CD14-positive monocyte (primary cell): ENCODE data around the gene C2CD2. TPM values are rescaled to one million over a fixed set of nuclear protein-coding genes. Genes with fewer than 3 reads are reported as not detected.

Source experiments
- DNase-seq, 3 donors: peaks; one replicate each; pipeline ENCODE4 v3.0.0-alpha.2; 2011 to 2022
- H2AFZ ChIP-seq: 2 replicates; pipeline ENCODE4 v1.6.0; 2012; ENCODE audit warnings: mild to moderate bottlenecking, low read depth, low read length, inconsistent platforms; ENCODE audit not compliant: insufficient read depth, poor library complexity, severe bottlenecking
- H3K27ac ChIP-seq, 2 donors: 1 replicate in 1 of 2; 2 replicates in 1 of 2; pipeline ENCODE4 v1.5.1; 2012 to 2013; ENCODE audit warnings: low read length in 2 of 2, control low read depth in 1 of 2, inconsistent platforms in 1 of 2, low read depth in 1 of 2, mild to moderate bottlenecking in 1 of 2
- H3K27me3 ChIP-seq, 2 donors: one replicate each; pipeline versions ENCODE4 v1.6.0 to v1.6.1; 2011 to 2013; ENCODE audit warnings: low read length in 2 of 2; ENCODE audit not compliant: control insufficient read depth in 2 of 2, insufficient read depth in 2 of 2
- H3K36me3 ChIP-seq, 2 donors: replicated peaks in 1 of 2; 1 replicate in 1 of 2; 2 replicates in 1 of 2; pipeline versions ENCODE4 v1.5.1 to v1.6.1; 2012 to 2013; ENCODE audit warnings: low read length in 2 of 2, control low read depth in 1 of 2, inconsistent platforms in 1 of 2, mild to moderate bottlenecking in 1 of 2; ENCODE audit not compliant: insufficient read depth in 2 of 2, control insufficient read depth in 1 of 2
- H3K4me1 ChIP-seq, 2 donors: 1 replicate in 1 of 2; 2 replicates in 1 of 2; pipeline versions ENCODE4 v1.5.1 to v1.6.1; 2012 to 2013; ENCODE audit warnings: low read length in 2 of 2, control low read depth in 1 of 2, inconsistent platforms in 1 of 2, mild to moderate bottlenecking in 1 of 2, moderate library complexity in 1 of 2; ENCODE audit not compliant: insufficient read depth in 2 of 2, control insufficient read depth in 1 of 2
- H3K4me2 ChIP-seq: replicated peaks from 2 replicates; pipeline ENCODE3; 2012; ENCODE audit warnings: low read length, moderate library complexity, mild to moderate bottlenecking; ENCODE audit not compliant: poor library complexity, severe bottlenecking; ENCODE audit errors: extremely low read depth
- H3K4me3 ChIP-seq, 3 experiments: fragments of 200-600 bp in 1 of 3; sonication (generic) in 1 of 3; replicated peaks in 1 of 3; 1 replicate in 2 of 3; 2 replicates in 1 of 3; pipeline ENCODE4 v1.5.1; 2011 to 2013; ENCODE audit warnings: low read length in 3 of 3, mild to moderate bottlenecking in 3 of 3, control low read depth in 2 of 3, low read depth in 2 of 3, inconsistent platforms in 1 of 3, moderate library complexity in 1 of 3
- H3K79me2 ChIP-seq: 2 replicates; pipeline ENCODE4 v1.6.0; 2012; ENCODE audit warnings: mild to moderate bottlenecking, control low read depth, inconsistent platforms, low read length, moderate library complexity; ENCODE audit not compliant: insufficient read depth
- H3K9ac ChIP-seq: 2 replicates; pipeline ENCODE4 v1.6.0; 2017; ENCODE audit warnings: low read length, mild to moderate bottlenecking; ENCODE audit not compliant: insufficient read depth, poor library complexity, severe bottlenecking
- H3K9me3 ChIP-seq, 2 donors: replicated peaks in 1 of 2; 1 replicate in 1 of 2; 2 replicates in 1 of 2; pipeline versions ENCODE4 v1.5.1 to v1.6.1; 2012 to 2013; ENCODE audit warnings: low read length in 2 of 2, control low read depth in 1 of 2; ENCODE audit not compliant: control insufficient read depth in 1 of 2, insufficient read depth in 1 of 2
- H4K20me1 ChIP-seq: 2 replicates; pipeline ENCODE4 v1.6.0; 2012; ENCODE audit warnings: mild to moderate bottlenecking, low read length, control low read depth, moderate library complexity; ENCODE audit not compliant: insufficient read depth
- H3K27ac Mint-ChIP-seq, 7 donors: one replicate each; pipeline ENCODE4 v1.8.0; 2020; ENCODE audit warnings: mild to moderate bottlenecking in 7 of 7, mixed read lengths in 7 of 7, moderate library complexity in 6 of 7, inconsistent platforms in 2 of 7
- H3K27me3 Mint-ChIP-seq, 3 donors: one replicate each; pipeline ENCODE4 v1.8.0; 2021 to 2022; ENCODE audit warnings: low read depth in 3 of 3, mild to moderate bottlenecking in 3 of 3, mixed read lengths in 3 of 3, moderate library complexity in 3 of 3, inconsistent platforms in 1 of 3
- H3K36me3 Mint-ChIP-seq, 2 donors: one replicate each; pipeline ENCODE4 v1.8.0; 2020; ENCODE audit warnings: mixed read lengths in 2 of 2, inconsistent platforms in 1 of 2, mild to moderate bottlenecking in 1 of 2
- H3K4me1 Mint-ChIP-seq: one replicate; pipeline ENCODE4 v1.8.0; 2020; ENCODE audit warnings: mild to moderate bottlenecking, mixed read lengths
- H3K4me3 Mint-ChIP-seq, 2 donors: one replicate each; pipeline ENCODE4 v1.8.0; 2020; ENCODE audit warnings: mild to moderate bottlenecking in 2 of 2, mixed read lengths in 2 of 2, moderate library complexity in 1 of 2
- H3K9me3 Mint-ChIP-seq, 7 donors: one replicate each; pipeline ENCODE4 v1.8.0; 2020 to 2022; ENCODE audit warnings: mixed read lengths in 7 of 7, mild to moderate bottlenecking in 6 of 7, moderate library complexity in 6 of 7, inconsistent platforms in 2 of 7
- WGBS: methylation state at CpG from one replicate; pipeline ENCODE4 v1.1.5; 2013; ENCODE audit warnings: missing lambda C conversion rate; ENCODE audit not compliant: insufficient coverage; 5-methylcytosine and 5-hydroxymethylcytosine counted together
- intact Hi-C, 2 donors: fragments of 100-400 bp; cut with micrococcal nuclease; formaldehyde crosslinking; loops; one replicate each; pipeline versions ENCODE4 v1.15.0 to v1.15.1; 2023
- polyA plus RNA-seq, 3 donors: library from polyadenylated mRNA; depleted of rRNA in 1 of 3; unstranded in 2 of 3; stranded (reverse) in 1 of 3; fragments of 300-500 nt in 2 of 3; fragments of >200 nt in 1 of 3; fragmentation: Illumina TruSeq in 2 of 3; gene quantifications; 1 replicate in 2 of 3; 2 replicates in 1 of 3; pipeline ENCODE4 v1.2.3, GENCODE V29; 2012 to 2021
- TF ChIP-seq, protein P1 (sequence below): fragments of 200-600 bp; IDR thresholded peaks from one replicate; pipeline ENCODE4 v1.8.0; 2022; ENCODE audit warnings: antibody characterized with exemption, mild to moderate bottlenecking

C2CD2 gene
- polyA plus RNA-seq, 3 donors: 1.4 to 17.0 (median 3.8) TPM

DNA sequence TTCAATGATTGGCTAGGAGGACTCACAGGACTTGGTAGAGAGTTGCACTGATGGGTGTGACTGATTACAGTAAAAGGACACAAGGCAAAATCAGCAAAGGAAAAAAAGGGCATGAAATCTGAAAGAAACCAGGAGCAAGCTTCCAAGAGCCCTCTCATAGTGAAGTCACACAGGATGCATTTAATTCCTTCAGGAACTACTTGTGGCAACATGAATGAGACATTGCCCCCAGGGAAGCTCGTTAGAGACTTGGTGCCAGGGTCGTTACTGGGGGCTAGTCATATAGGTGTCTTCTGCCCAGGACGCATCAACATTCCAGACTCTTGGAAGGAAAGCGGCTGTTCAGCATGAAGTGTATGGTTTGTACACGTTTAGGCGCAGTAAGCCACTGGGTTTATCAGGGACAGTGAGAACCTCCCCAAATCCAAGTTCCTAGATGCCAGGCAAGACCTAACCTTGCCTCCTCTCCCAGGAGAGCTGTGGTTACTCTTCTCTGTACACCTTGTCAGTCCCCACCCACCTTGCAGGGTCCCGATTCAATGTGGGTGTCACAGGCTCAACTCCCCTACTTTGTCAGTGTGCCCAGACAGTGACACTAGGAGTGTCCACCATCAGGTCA lies 26.0 kb upstream of the C2CD2 start:
- H3K4me2 ChIP-seq: no peak overlapping the region
- no peak overlapping the region for H3K27ac ChIP-seq
- H3K79me2 ChIP-seq: no peaks in the 10 kb centered on the region
- DNase-seq: no peak
- Mint-ChIP-seq H3K27me3 (peaks cover 0 to 5% (median 0%) of the 10 kb centered on the region in 3 donors), H3K9me3 (peaks cover 4 to 17% (median 11%) of the 10 kb centered on the region in 7 donors), H3K27ac (no peak overlapping the region), H3K4me3 (no peak overlapping the region), H3K36me3 (no peaks in the 10 kb centered on the region), H3K4me1 (no peaks in the 10 kb centered on the region)
- intact Hi-C loops: no loop called here
- H3K4me3 ChIP-seq: no peak overlapping the region
- 100% methylated on average over 1 of the region's 7 CpGs for WGBS
- no peaks in the 10 kb centered on the region for H4K20me1 ChIP-seq
- H2AFZ ChIP-seq: no peak overlapping the region
- TF ChIP-seq, protein P1, sequence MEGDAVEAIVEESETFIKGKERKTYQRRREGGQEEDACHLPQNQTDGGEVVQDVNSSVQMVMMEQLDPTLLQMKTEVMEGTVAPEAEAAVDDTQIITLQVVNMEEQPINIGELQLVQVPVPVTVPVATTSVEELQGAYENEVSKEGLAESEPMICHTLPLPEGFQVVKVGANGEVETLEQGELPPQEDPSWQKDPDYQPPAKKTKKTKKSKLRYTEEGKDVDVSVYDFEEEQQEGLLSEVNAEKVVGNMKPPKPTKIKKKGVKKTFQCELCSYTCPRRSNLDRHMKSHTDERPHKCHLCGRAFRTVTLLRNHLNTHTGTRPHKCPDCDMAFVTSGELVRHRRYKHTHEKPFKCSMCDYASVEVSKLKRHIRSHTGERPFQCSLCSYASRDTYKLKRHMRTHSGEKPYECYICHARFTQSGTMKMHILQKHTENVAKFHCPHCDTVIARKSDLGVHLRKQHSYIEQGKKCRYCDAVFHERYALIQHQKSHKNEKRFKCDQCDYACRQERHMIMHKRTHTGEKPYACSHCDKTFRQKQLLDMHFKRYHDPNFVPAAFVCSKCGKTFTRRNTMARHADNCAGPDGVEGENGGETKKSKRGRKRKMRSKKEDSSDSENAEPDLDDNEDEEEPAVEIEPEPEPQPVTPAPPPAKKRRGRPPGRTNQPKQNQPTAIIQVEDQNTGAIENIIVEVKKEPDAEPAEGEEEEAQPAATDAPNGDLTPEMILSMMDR: no peak
- no peaks in the 10 kb centered on the region for H3K27me3 ChIP-seq
- H3K9me3 ChIP-seq: peaks cover 6 to 7% of the 10 kb centered on the region in 2 donors
- H3K4me1 ChIP-seq: peaks cover 0 to under 1% of the 10 kb centered on the region in 2 donors
- H3K36me3 ChIP-seq: no peaks in the 10 kb centered on the region
- no peak overlapping the region for H3K9ac ChIP-seq

GRCh38 chr21:41979335-41979734 lies 25.5 kb upstream of the C2CD2 start:
- H4K20me1 ChIP-seq: no peaks in the 10 kb centered on the region
- no peak overlapping the region for H3K27ac ChIP-seq
- H3K4me3 ChIP-seq: no peak overlapping the region
- H2AFZ ChIP-seq: no peak overlapping the region
- no peaks in the 10 kb centered on the region for H3K79me2 ChIP-seq
- no peak overlapping the region for H3K4me2 ChIP-seq
- 97% methylated on average over 4 of the region's 4 CpGs for WGBS
- Mint-ChIP-seq H3K27ac (no peak overlapping the region), H3K4me1 (peaks cover 5% of the 10 kb centered on the region), H3K36me3 (no peaks in the 10 kb centered on the region), H3K4me3 (no peak overlapping the region), H3K9me3 (peaks cover 4 to 17% (median 11%) of the 10 kb centered on the region in 7 donors), H3K27me3 (peaks cover 0 to 5% (median 0%) of the 10 kb centered on the region in 3 donors)
- H3K4me1 ChIP-seq: peaks cover 4 to 5% of the 10 kb centered on the region in 2 donors
- no peak overlapping the region for H3K9ac ChIP-seq
- no peak for DNase-seq
- no peaks in the 10 kb centered on the region for H3K27me3 ChIP-seq
- peaks cover 6 to 7% of the 10 kb centered on the region in 2 donors for H3K9me3 ChIP-seq
- H3K36me3 ChIP-seq: no peaks in the 10 kb centered on the region
- intact Hi-C loops: no loop called here
- TF ChIP-seq, protein P1: no peak
